CD14-positive monocyte (primary cell): ENCODE data around the gene ITGA11. TPM values are rescaled to one million over a fixed set of nuclear protein-coding genes. Genes with fewer than 3 reads are reported as not detected.

Experiments used
- DNase-seq, 3 donors: peaks; one replicate each; pipeline ENCODE4 v3.0.0-alpha.2; 2011 to 2022
- H2AFZ ChIP-seq: 2 replicates; pipeline ENCODE4 v1.6.0; 2012; ENCODE audit warnings: mild to moderate bottlenecking, low read depth, low read length, inconsistent platforms; ENCODE audit not compliant: insufficient read depth, poor library complexity, severe bottlenecking
- H3K27ac ChIP-seq, 2 donors: 1 replicate in 1 of 2; 2 replicates in 1 of 2; pipeline ENCODE4 v1.5.1; 2012 to 2013; ENCODE audit warnings: low read length in 2 of 2, control low read depth in 1 of 2, inconsistent platforms in 1 of 2, low read depth in 1 of 2, mild to moderate bottlenecking in 1 of 2
- H3K27me3 ChIP-seq, 2 donors: one replicate each; pipeline versions ENCODE4 v1.6.0 to v1.6.1; 2011 to 2013; ENCODE audit warnings: low read length in 2 of 2; ENCODE audit not compliant: control insufficient read depth in 2 of 2, insufficient read depth in 2 of 2
- H3K36me3 ChIP-seq, 2 donors: replicated peaks in 1 of 2; 1 replicate in 1 of 2; 2 replicates in 1 of 2; pipeline versions ENCODE4 v1.5.1 to v1.6.1; 2012 to 2013; ENCODE audit warnings: low read length in 2 of 2, control low read depth in 1 of 2, inconsistent platforms in 1 of 2, mild to moderate bottlenecking in 1 of 2; ENCODE audit not compliant: insufficient read depth in 2 of 2, control insufficient read depth in 1 of 2
- H3K4me1 ChIP-seq, 2 donors: 1 replicate in 1 of 2; 2 replicates in 1 of 2; pipeline versions ENCODE4 v1.5.1 to v1.6.1; 2012 to 2013; ENCODE audit warnings: low read length in 2 of 2, control low read depth in 1 of 2, inconsistent platforms in 1 of 2, mild to moderate bottlenecking in 1 of 2, moderate library complexity in 1 of 2; ENCODE audit not compliant: insufficient read depth in 2 of 2, control insufficient read depth in 1 of 2
- H3K4me2 ChIP-seq: replicated peaks from 2 replicates; pipeline ENCODE3; 2012; ENCODE audit warnings: low read length, moderate library complexity, mild to moderate bottlenecking; ENCODE audit not compliant: poor library complexity, severe bottlenecking; ENCODE audit errors: extremely low read depth
- H3K4me3 ChIP-seq, 3 experiments: fragments of 200-600 bp in 1 of 3; sonication (generic) in 1 of 3; replicated peaks in 1 of 3; 1 replicate in 2 of 3; 2 replicates in 1 of 3; pipeline ENCODE4 v1.5.1; 2011 to 2013; ENCODE audit warnings: low read length in 3 of 3, mild to moderate bottlenecking in 3 of 3, control low read depth in 2 of 3, low read depth in 2 of 3, inconsistent platforms in 1 of 3, moderate library complexity in 1 of 3
- H3K79me2 ChIP-seq: 2 replicates; pipeline ENCODE4 v1.6.0; 2012; ENCODE audit warnings: mild to moderate bottlenecking, control low read depth, inconsistent platforms, low read length, moderate library complexity; ENCODE audit not compliant: insufficient read depth
- H3K9ac ChIP-seq: 2 replicates; pipeline ENCODE4 v1.6.0; 2017; ENCODE audit warnings: low read length, mild to moderate bottlenecking; ENCODE audit not compliant: insufficient read depth, poor library complexity, severe bottlenecking
- H3K9me3 ChIP-seq, 2 donors: replicated peaks in 1 of 2; 1 replicate in 1 of 2; 2 replicates in 1 of 2; pipeline versions ENCODE4 v1.5.1 to v1.6.1; 2012 to 2013; ENCODE audit warnings: low read length in 2 of 2, control low read depth in 1 of 2; ENCODE audit not compliant: control insufficient read depth in 1 of 2, insufficient read depth in 1 of 2
- H4K20me1 ChIP-seq: 2 replicates; pipeline ENCODE4 v1.6.0; 2012; ENCODE audit warnings: mild to moderate bottlenecking, low read length, control low read depth, moderate library complexity; ENCODE audit not compliant: insufficient read depth
- H3K27ac Mint-ChIP-seq, 7 donors: one replicate each; pipeline ENCODE4 v1.8.0; 2020; ENCODE audit warnings: mild to moderate bottlenecking in 7 of 7, mixed read lengths in 7 of 7, moderate library complexity in 6 of 7, inconsistent platforms in 2 of 7
- H3K27me3 Mint-ChIP-seq, 3 donors: one replicate each; pipeline ENCODE4 v1.8.0; 2021 to 2022; ENCODE audit warnings: low read depth in 3 of 3, mild to moderate bottlenecking in 3 of 3, mixed read lengths in 3 of 3, moderate library complexity in 3 of 3, inconsistent platforms in 1 of 3
- H3K36me3 Mint-ChIP-seq, 2 donors: one replicate each; pipeline ENCODE4 v1.8.0; 2020; ENCODE audit warnings: mixed read lengths in 2 of 2, inconsistent platforms in 1 of 2, mild to moderate bottlenecking in 1 of 2
- H3K4me1 Mint-ChIP-seq: one replicate; pipeline ENCODE4 v1.8.0; 2020; ENCODE audit warnings: mild to moderate bottlenecking, mixed read lengths
- H3K4me3 Mint-ChIP-seq, 2 donors: one replicate each; pipeline ENCODE4 v1.8.0; 2020; ENCODE audit warnings: mild to moderate bottlenecking in 2 of 2, mixed read lengths in 2 of 2, moderate library complexity in 1 of 2
- H3K9me3 Mint-ChIP-seq, 7 donors: one replicate each; pipeline ENCODE4 v1.8.0; 2020 to 2022; ENCODE audit warnings: mixed read lengths in 7 of 7, mild to moderate bottlenecking in 6 of 7, moderate library complexity in 6 of 7, inconsistent platforms in 2 of 7
- WGBS: methylation state at CpG from one replicate; pipeline ENCODE4 v1.1.5; 2013; ENCODE audit warnings: missing lambda C conversion rate; ENCODE audit not compliant: insufficient coverage; 5-methylcytosine and 5-hydroxymethylcytosine counted together
- intact Hi-C, 2 donors: fragments of 100-400 bp; cut with micrococcal nuclease; formaldehyde crosslinking; loops; one replicate each; pipeline versions ENCODE4 v1.15.0 to v1.15.1; 2023
- polyA plus RNA-seq, 3 donors: library from polyadenylated mRNA; depleted of rRNA in 1 of 3; unstranded in 2 of 3; stranded (reverse) in 1 of 3; fragments of 300-500 nt in 2 of 3; fragments of >200 nt in 1 of 3; fragmentation: Illumina TruSeq in 2 of 3; gene quantifications; 1 replicate in 2 of 3; 2 replicates in 1 of 3; pipeline ENCODE4 v1.2.3, GENCODE V29; 2012 to 2021
- TF ChIP-seq, protein P1 (sequence below): fragments of 200-600 bp; IDR thresholded peaks from one replicate; pipeline ENCODE4 v1.8.0; 2022; ENCODE audit warnings: antibody characterized with exemption, mild to moderate bottlenecking

ITGA11 gene
- polyA plus RNA-seq, 3 donors: under 0.01 to 0.01 TPM; not detected in 1

DNA sequence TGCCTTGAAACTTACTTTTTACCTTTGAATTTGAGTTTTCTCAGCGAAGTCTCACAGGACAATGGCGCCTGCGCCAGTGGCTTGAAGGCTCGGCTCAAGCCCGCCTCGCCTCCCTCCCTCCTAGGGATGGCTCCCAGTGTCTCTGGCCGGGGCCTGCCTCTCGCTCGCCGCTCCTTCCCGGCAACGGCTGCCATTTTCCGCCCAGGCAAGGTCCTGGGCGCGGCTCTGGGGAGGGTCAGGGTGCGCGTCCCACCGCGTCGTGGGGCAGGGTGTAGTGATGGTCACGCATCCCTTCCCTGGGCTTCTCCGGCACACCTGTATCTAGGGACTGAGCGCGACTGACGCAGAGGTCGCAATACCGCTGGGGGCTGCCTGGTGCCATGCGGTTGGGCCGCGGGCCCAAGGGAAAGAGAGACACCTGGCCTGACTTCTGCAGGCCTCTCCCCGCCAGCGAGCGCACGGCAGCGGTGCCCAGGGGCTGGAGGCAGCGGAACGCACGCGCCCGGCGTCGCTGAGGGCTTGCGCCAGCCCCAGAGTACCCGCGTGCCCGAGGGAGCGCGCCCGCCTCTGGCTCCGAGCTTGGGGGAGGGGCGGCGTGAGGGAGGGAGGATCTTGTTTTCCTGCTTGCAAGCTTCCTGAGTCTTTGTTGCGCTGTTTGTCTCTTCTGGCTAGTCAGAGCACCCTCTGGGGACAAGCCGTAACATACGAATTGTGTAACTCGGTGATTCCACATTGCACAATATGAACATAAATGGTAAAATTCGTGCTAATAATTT, 175.1 kb downstream of the ITGA11 start:
- peak overlapping the region; percentile 98 for H2AFZ ChIP-seq
- DNase-seq: peak; percentile 88 to 93 (median 90)
- no peaks in the 10 kb centered on the region for H3K79me2 ChIP-seq
- peaks cover 0 to 2% (median under 1%) of the 10 kb centered on the region in 3 donors for H3K27me3 Mint-ChIP-seq
- intact Hi-C loops: loop anchor here in 1 of 2 donors (10.0 kb wide), 1 partner anchor 48 kb away; no protein-coding TSS in a partner anchor
- H3K4me2 ChIP-seq: peak overlapping the region; percentile 80
- H3K36me3 ChIP-seq: no peaks in the 10 kb centered on the region
- peak overlapping the region; percentile 73 to 88 (median 82) for H3K27ac Mint-ChIP-seq
- H3K27me3 ChIP-seq: no peaks in the 10 kb centered on the region
- 19% methylated on average over 44 of the region's 57 CpGs for WGBS
- no peaks in the 10 kb centered on the region for H3K9me3 Mint-ChIP-seq
- no peaks in the 10 kb centered on the region for H4K20me1 ChIP-seq
- H3K4me3 Mint-ChIP-seq: peak overlapping the region; percentile 82 to 89
- H3K4me3 ChIP-seq: peak overlapping the region; percentile 39 to 77 (median 72)
- peaks cover 19% of the 10 kb centered on the region for H3K4me1 Mint-ChIP-seq
- no peaks in the 10 kb centered on the region for H3K36me3 Mint-ChIP-seq
- peak overlapping the region; percentile 69 for H3K9ac ChIP-seq
- TF ChIP-seq, protein P1, sequence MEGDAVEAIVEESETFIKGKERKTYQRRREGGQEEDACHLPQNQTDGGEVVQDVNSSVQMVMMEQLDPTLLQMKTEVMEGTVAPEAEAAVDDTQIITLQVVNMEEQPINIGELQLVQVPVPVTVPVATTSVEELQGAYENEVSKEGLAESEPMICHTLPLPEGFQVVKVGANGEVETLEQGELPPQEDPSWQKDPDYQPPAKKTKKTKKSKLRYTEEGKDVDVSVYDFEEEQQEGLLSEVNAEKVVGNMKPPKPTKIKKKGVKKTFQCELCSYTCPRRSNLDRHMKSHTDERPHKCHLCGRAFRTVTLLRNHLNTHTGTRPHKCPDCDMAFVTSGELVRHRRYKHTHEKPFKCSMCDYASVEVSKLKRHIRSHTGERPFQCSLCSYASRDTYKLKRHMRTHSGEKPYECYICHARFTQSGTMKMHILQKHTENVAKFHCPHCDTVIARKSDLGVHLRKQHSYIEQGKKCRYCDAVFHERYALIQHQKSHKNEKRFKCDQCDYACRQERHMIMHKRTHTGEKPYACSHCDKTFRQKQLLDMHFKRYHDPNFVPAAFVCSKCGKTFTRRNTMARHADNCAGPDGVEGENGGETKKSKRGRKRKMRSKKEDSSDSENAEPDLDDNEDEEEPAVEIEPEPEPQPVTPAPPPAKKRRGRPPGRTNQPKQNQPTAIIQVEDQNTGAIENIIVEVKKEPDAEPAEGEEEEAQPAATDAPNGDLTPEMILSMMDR: no peak
- H3K9me3 ChIP-seq: no peaks in the 10 kb centered on the region
- H3K27ac ChIP-seq: peak overlapping the region; percentile 80 to 90
- H3K4me1 ChIP-seq: peaks cover 14 to 18% of the 10 kb centered on the region in 2 donors

DNA sequence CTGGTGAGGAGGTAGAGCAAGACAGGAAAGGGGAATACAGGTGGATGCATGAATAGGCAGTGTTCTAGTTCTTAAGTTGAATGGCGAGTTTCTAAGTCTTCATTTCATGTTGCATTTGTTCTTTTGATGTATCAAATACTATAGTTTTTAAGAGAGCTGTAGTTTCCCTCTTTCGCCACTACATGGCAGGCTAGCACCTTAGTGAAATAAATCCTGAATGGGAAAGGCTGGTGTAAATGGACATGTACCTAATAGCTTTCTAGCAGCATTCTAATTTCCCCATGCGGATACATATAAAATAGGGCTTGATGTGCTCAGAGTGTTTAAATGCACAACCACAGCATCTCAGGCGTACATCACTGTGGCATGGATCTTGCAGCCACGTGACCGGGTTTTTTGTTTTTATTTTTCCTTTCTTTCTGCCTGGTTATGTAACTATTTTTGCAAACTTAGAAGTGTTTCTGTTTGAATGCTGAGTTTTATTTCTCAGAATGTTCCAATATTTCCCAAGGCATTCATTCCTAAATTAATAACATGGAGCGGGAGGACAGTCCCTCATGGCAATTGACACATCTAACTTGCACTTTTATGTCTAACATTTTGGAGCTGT, 178.9 kb downstream of the ITGA11 start:
- Mint-ChIP-seq H3K9me3 (no peaks in the 10 kb centered on the region), H3K27me3 (peaks cover 0 to 2% (median 0%) of the 10 kb centered on the region in 3 donors), H3K4me3 (no peak overlapping the region), H3K4me1 (peaks cover 31% of the 10 kb centered on the region), H3K36me3 (no peaks in the 10 kb centered on the region), H3K27ac (no peak overlapping the region)
- Histone ChIP-seq H3K27me3 (no peaks in the 10 kb centered on the region), H3K4me1 (peaks cover 32 to 34% of the 10 kb centered on the region in 2 donors), H3K9ac (no peak overlapping the region), H2AFZ (no peak overlapping the region), H3K36me3 (no peaks in the 10 kb centered on the region), H4K20me1 (no peaks in the 10 kb centered on the region), H3K4me2 (no peak overlapping the region), H3K79me2 (no peaks in the 10 kb centered on the region), H3K9me3 (no peaks in the 10 kb centered on the region), H3K27ac (no peak overlapping the region), H3K4me3 (no peak overlapping the region)
- TF ChIP-seq, protein P1: peak; percentile 82
- intact Hi-C loops: loop anchor here (2.0 to 10.0 kb wide), 3 partner anchors 52 to 129 kb away; no protein-coding TSS in a partner anchor
- no CpG with 5 or more reads among the region's 7 CpGs for WGBS
- DNase-seq: peak; percentile 54 to 72 (median 64)
